Kidney tubule cell (primary cell): ENCODE measurements around the gene TANGO2.

Experiments
- DNase-seq: peaks from one replicate; pipeline ENCODE4 v3.0.0-alpha.2; 2018; ENCODE audit warnings: low spot score

Gene TANGO2, protein sequence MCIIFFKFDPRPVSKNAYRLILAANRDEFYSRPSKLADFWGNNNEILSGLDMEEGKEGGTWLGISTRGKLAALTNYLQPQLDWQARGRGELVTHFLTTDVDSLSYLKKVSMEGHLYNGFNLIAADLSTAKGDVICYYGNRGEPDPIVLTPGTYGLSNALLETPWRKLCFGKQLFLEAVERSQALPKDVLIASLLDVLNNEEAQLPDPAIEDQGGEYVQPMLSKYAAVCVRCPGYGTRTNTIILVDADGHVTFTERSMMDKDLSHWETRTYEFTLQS

DNA sequence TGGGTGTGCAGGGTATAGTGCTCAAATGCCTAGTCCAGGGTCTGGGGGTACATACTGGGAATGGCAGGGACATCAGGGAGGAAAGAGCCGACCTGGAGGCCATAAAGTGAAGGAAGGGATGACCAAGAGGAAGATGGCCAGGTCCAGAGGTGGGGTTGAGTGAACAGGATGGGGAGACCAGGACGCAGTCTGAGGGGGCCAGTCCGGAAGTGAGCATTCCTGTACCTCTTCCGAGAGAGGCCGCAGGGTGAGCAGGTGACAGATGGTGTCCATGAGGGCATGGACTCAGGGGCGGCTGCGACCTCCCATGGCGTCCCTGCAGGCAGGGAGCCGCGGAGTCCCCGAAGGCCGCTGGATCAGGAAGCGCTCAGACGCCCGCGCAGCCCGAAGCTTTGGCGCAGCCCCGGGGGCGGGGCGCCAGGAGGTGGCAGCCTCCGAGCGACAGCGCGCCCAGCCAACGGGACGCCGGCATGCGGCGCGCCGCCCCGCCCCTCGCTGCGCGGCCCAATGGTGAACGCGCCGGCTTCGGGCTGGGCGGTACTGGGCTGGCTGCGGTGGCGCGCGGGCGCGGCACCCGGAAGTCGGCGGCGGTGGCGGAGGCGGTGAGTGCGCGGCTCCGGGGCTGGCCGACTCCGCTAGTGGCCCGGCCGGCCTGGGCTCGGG is at the start of gene TANGO2:
Gene TANGO2, plus strand, starts transcription at position 578 of the 663 bp plus-strand sequence. CDS start 15,689 bp downstream, outside the sequence.
- peak; percentile 91 for DNase-seq

DNA sequence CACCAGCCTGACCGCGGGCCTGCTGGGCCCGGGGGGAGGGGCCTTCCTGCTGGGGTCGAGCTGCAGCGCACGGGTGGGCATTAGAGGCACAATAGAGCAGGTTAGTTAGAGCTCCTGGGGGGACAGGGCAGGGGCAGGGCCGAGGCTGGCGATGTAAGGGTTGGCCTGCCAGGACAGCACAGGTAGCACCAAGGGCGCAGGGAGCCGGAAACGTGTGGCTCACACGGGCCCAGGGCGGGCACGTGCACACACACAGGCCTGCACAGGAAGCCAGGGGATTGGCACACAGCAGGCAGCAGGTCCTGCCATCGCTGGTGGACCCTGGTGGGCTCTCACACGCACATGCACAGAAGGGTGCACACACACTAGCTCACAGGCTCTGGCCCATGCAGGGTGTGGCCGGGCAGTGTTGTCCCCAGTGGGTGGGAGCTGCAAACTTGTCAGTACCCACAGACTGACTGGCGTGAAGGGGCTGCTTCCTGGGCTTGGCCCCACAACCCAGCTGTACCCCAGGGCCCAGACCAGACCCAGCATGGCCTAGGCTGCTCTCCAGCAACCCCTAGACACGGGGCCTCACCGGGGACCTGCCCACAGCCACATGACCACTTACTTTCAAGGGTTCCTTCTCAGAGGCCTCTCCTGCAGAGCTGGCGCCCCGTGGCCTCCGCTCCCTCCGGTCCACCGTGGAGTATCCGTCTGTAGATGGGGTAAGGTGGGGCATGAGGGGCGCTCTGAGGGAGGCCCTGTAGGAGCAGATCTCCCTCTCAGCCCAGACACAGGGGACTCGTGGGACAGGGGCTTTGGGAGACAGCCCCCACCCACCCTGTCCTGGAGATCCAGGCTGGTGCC is 49.4 kb upstream of the TANGO2 start:
- no peak for DNase-seq

DNA sequence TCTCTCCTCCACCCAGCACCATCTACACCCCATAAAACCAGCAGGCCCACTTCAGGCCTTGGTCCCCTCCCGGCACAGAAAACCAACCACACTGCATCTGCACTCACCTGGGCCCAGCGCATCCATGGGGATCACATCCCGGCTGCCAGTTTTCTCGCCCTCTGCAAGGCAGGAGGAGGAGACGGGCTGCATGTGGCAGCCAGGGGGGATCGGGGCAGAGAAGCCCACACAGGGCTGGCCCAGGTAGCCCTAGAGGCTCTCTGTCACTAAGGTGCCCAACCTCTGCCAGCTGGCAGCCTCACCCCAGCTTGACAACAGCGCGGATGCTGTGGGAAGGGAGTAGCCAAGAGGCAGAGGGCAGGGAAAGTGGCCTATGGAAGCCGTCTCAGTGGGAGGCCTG is 48.7 kb upstream of the TANGO2 start:
- DNase-seq = no peak

DNA sequence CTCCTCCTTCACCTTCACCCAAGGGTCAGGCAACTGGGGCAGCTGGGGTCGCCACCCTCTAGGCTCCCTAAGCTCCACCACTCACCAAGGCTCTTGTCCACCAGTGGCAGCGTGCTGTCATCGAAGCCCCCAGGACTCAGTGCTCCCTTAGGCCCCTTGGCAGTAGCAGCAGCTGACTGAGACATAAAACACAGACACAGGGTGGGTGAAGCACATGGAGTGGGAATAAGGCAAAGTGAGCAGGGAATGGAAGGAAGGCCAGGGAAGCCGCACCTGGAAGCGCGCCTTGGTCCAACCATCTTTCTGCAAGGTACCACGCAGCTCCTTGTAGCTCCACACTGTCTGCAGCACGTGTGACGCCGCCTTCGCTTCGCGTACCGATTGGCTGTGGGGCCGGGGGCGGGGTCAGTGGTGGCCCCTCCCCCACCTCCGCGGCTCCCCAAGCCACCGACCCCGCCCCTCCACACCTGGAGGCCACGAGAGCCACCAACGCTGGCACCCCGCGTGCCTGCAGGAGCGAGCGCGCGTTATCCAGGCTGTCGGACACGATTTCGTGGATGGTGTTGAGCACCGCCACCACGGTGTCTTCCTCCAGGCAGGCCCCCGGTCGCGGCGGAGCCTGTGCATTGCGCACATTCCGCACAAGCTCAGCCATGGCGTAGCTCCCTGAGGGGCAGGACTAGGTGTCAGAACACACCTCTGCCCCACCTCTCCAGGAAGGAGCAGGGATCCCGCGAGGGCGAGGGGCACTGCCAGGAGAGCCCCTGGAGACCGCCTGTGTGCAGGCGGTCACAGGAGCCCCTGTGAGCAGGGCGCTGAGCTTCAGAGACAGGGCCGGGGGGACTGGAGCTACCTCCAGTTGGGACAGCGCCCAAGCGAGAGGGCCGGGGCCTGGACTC is 48.0 kb upstream of the TANGO2 start:
- DNase-seq = no peak

DNA sequence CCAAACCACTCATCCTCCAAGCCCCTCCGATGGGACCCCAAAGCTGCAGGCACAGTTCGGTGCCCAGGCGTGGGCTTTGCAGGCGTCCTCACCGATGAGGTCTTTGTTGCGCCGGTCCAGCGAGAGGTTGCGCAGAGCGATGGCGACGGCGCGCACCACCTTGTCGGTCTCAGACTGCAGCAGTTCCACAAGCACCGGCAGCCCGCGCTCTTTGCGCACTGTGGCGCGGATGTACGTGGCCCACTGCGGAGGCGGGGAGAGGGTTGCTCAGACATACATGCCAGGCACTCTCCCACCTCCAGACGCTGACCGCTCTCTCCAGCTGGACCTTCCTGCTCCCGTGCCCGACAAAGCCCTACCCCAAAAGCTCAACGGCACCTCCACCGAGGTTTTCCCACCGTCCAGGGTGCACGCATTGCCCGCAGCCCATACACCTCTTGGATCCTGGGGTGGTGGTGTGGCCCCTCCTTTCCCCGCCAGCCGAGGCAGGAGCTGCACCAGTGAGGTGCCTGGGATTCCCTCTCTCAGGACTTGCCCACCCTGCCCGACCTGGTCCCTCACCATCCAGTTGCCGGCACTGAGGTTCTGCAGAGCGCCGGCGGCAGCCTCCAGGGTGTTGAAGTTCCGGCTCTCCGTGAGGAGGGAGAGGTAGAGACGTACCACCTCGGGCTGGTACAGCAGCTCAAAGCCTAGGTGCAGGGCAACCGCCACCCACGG is 47.2 kb upstream of the TANGO2 start:
- DNase-seq = no peak

DNA sequence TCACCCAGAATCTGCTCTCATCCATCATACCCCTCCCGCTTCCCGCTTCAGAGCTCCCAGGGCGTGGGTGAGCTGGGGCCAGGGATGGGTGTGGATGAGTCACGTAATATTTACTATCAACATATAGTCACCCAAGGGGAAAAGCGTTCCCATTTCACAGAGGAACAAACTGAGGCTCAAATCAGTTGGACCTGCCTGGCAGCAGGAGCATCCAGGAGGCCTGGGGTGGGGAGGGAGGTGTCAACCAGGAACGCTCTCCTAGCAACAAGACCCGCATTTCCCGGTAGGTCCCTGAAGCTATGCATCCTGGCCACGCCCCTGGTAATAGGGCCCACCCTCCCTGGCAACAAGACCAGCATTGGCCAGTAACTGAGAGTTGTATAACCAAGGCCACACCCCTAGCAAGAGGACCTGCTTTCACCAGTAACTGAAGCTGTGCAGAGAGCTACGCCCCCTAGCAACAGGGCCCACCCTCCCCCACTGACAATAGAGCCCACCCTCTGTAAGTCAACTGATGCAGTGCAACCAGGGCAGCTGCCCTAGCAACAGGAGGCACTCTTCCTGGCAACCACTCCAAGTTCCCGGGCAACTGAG is 46.5 kb upstream of the TANGO2 start:
- DNase-seq = peak; percentile 30

DNA sequence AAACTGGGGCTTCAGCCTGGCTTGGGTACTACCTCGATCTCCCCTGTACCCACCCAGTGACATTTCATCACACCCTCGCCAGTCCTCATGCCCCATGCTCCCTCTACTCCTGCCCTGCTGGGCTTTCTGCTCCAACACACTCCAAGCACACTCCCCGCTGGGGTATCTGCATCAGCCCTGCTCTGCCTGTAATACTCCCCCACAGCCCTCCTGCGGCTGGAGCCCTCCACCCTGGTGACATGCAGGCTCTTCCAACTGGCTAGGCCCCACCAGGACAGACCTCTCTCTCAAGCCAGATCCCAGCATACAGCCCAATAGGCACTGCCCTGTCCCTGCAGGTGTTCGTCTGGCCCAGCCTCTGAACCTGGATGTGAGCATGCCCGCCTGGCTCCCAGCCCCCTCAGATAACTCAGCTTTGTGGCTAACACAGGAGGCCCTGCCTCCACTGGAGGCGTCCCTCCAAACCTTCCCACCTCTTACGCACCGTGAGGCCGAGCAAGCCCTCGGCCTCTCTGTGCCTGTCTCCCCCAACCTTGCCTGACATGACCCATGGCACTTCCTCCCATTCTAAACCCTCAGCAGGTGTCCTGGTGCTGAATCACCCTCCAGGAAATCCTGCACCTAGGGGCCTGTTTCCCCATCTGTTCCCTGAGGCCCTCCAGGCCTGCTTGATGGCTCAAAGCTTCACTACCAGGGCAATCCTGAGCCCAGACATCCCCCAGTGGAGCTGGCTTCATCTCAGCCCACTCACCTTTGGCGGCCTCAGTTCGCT is 45.8 kb upstream of the TANGO2 start:
- DNase-seq = peak; percentile 55

DNA sequence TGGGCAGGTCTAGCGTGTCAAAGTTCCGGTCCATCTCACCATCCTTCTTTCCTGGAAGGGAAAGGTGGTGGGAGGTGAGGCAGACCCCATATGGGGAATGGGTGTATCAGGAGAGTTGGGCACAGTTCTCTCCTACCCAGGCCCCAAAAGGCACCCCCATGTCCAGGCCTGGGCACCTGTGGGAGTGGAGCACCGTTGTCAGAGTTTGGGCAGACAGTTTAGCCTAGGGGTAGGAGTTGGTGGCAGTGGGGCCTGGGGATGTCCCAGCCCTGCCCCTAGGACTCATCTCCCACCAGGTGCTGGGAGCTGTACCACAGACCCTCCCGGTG is 45.2 kb upstream of the TANGO2 start:
- no peak for DNase-seq

DNA sequence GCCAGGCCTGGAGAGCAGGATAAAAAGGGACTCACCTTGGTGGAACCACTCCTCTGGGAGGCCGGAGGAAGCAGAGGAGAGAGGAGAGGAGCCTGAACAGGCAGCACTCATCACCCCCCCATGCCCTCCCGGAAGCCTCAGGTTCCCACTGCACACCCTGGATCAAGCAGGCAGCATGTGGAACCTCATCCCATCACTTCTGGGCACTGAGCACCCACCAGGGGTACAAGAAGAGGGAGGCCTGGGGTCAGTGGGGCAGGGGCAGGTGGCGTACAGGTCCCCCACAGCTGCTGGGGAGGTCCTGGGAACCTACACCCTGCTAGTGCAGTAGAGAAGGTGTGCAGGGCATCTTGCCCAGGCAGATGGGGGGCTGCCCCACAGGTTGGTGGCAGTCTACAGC is 44.2 kb upstream of the TANGO2 start:
- DNase-seq = no peak

DNA sequence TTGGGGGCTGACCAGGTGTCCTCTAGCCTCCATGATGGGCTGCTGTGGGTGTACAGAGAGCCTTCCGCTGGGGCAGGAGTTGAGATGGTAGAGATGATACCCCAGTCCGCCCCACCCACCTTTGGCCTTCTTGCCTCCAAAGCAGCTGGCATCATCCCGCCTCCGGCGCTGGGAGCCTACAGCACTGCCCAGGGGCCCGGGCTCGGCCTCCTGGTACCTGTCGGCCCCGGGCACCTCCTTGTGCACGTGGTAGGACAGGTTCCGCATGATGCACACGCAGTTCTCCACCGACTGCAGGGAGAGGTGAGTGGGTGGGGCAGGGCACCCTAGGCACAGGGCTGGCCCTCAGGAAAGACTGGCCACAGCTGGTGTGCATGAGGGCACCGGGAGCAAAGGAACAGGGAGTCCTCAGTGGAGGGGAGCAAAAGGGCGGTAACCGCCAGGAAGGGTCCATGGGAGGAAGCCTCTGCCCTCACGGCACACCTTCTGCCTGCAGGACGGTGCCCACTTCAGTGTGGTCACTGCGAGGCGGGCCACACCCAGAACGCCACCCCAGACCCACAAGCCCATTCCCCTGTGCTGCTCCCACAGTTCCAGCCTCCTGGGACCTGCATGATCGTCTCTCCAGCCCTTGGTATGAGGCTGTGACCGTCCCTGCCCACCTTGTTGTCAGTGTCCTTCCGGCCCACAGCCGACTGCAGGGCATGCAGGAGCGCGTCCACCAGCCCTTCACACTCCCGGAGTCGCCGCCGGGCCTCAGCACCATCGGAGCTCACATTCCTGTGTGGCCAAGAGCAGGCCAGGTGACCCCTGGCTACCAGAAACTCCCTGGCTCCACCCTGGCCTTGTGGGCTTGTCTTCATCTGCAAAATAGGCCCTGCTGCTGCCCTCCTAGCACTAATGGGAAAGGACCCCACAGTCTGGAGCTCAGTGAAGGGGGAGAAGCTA is 43.3 kb upstream of the TANGO2 start:
- no peak for DNase-seq

DNA sequence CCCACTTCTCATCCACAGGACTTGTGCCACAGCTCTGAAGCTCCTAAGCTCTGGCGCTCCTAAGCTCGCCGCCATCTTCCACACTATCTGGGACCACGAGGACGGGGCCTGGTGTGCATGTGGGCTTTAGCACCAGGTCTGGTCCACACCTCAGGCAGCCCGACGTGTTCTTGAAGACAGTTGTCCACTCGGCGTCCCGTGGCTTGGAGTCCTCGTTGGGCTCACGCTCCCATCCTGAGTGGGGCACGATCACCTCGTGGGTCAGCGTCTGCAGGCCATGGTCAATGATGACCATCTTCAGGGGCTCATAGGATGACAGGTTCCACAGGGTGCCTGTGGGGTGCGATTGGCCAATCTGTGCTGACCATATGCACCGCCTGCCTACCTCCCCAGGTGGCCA is 42.2 kb upstream of the TANGO2 start:
- no peak for DNase-seq

DNA sequence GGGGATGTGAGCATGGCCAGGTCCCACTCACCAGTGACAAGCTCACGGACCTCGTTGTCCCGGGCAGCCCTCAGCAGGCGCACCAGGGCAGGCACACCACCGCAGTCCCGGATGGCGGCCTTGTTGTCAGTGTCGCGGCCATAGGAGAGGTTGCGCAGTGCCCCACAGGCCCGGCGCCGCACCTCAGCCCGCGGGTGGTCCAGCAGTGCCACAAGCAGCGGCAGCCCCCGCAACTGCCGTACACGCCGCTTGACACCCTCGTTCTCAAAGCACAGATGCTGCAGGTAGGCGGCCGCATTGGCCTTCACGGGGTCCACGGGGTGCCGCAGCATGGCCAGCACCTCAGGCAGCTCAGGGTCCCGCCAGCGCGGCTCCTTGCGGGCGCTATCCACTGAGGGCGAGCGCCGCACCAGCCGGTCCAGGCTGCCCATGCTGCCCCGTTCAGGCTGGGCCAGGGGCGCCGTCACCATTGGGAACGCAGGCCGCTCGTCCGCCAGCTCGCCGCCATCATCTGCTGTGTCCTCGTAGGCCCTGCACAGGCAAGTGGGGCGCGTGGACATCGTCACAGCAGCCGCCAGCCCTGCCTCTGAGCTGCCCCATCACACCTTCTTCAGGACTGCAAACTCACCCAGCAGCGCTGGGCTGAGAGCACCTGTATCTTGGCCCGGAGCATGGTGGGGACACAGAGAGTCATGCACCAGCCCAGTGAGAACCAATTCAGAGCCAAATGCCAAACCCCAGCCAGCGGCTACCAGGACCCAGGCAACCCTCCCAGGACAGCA is 41.0 kb upstream of the TANGO2 start:
- no peak for DNase-seq

DNA sequence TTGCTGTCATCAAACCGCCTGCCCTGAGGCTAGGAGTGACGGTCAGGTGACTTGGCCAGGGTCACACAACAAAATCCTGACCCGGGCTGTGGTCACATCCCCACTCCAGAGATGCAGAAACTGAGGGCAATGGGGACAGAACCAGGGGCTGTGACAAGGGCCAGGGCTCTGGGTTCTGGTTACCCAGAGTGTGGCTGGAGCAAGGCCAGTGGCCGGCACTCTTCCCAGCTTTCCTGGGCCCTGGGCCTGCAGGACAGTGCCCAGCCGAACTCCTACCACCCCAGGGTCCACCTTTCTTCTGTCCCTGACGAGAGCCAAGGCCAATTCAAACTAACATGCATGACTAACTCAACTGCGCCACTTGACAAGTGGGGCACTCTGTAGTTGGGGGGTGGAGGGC is 40.1 kb upstream of the TANGO2 start:
- DNase-seq = no peak

DNA sequence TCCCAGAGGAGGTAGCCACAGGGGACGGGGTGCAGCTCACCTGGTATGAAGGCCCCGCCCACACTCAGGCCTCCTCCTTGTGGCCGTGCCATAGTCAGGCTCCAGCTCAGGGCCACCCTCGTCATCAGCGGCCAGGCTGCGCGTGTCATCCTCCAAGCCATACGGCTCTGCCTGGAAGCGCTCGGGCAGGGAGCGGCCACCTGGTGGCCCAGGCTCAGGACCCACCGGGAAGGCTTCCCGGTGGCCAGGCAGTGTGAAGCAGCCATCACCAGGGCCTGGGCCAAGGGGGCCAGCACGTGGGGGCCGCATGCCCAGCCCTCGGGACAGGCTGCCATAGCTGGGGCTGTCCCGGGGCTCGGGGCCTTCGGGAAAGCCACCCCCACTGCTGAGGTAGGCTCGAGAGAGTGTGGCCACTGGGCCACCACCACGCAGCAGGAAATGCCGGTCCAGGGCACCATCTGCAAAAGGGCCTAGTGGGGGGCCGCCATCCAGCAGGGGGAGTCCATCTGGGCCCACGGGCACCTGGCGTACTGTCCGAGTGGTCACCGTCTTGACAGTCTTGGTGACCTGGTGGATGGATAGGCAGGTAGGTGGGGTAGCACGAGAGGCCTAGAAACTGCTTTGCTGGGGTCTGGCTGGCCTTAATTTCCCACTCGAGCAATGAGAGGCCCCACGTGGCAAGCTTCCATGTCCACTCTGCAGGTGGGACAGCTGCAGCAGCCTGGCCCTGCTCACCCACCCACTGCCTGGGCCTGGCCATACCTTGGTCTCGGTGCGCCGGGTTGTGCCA is 39.5 kb upstream of the TANGO2 start:
- no peak for DNase-seq

DNA sequence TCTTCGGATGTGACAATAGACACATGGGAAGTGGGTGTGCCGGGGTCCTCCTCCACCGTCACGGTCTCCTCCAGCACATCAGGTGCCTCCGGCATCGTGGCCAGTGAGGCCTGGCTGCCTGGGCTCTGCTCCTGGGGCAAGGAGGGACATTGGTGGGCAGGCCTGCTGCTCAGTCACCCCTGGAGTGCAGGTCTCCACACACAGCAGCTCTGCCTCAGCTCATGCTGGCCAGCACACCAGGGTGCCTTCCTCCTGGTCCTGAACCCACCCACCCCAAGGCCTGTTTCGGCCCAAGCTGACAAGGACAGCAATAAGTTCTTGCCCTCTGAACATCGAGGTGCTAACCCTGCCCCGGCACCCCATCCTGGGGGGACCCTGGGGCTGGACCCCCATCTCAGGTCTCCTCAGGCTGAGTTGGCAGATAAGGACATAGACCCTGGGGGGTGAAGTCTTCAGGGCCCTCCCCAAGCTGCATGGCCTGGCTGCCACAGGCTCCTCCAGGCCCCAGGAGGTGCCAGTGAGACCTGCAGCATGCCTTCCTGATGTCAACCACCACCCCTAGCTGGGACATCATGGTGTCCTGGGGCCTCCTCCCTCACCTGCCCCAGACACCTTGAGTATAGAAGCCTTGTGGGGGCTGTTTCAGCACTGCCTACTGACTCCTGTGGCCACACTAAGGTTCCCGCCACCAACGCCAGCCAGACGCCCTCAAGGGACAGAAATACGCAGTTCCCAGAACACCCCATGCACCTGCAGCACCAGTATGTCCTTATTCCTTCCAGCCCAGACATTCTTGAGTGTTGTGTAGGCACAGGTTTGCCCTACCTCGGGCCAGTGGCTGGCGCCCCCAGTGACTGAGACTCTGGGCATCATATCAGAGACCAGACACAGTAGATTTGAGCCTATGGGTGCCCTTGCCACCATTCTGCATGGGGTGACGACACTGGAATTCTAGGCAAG is 38.7 kb upstream of the TANGO2 start:
- DNase-seq = no peak

DNA sequence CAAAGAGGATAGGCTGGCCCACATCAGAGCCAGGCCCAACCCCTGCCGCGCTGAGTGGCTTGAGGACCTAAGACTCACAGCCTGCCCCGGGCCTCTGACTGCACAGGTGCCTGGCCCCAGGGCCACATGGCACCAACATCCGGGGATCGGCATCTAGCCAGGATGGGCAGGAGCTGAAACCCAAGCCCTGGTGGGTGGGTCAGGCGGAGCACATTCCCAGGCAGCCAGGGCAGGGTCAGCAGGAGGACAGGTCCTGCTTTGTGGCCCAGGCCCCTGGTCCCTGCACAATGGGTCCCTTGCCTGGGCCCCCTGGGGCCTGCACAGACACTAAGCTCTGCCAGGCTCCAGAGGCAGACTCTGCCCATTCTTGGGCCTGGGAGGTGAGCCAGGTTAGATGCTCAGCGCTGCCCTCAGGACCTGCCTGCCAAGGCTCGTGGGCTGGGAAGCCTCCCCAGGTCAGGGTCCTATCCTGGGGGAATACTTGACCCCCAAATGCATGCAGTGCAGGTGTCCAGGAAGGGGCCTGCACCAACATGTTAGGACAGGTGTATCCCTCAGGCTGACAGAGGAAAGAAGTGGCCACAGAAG is 37.8 kb upstream of the TANGO2 start:
- no peak for DNase-seq
